ACHN (cell line): ENCODE measurements around the gene OR2AE1.
"Not testable (repeated sequence)": the region's sequence is repeated elsewhere in the genome, so short reads cannot be mapped to it uniquely, and the experiment has no call there.

Source experiments
- DNase-seq: peaks from one replicate; pipeline ENCODE4 v3.0.0-alpha.2; 2015
- in situ Hi-C: cut with HindIII; loops from 2 replicates; pipeline ENCODE4 v1.10.0; 2017; ENCODE audit warnings: low sequenced_read_pairs, low pct_ligation_motif_present, low pct_unique_long_range_greater_than_20kb

Gene OR2AE1

GRCh38 chr7:99876933-99877332 is at the start of gene OR2AE1:
Gene OR2AE1, minus strand, starts transcription at chr7:99877033. Its CDS starts 0 bp downstream, at chr7:99877033.
- no peak for DNase-seq
- in situ Hi-C loops, result no loop called here

GRCh38 chr7:99926321-99926720 is 49.5 kb upstream of the OR2AE1 start:
- no peak for DNase-seq
- in situ Hi-C loops, result loop anchor here (10.0 kb wide), 1 partner anchor 68 kb away; no protein-coding TSS in a partner anchor

GRCh38 chr7:99923200-99923599 is 46.4 kb upstream of the OR2AE1 start:
- in situ Hi-C loops, result loop anchor here (10.0 kb wide), 1 partner anchor 72 kb away; no protein-coding TSS in a partner anchor
- DNase-seq, result no peak

- DNase-seq, result no peak
- in situ Hi-C loops, result loop anchor here (10.0 kb wide), 1 partner anchor 75 kb away; no protein-coding TSS in a partner anchor
Measured at GRCh38 chr7:99920149-99920548, 43.3 kb upstream of the OR2AE1 start.

- in situ Hi-C loops, result loop anchor here (10.0 kb wide), 1 partner anchor 75 kb away; no protein-coding TSS in a partner anchor
- no peak for DNase-seq
Measured at GRCh38 chr7:99919814-99920112, 42.9 kb upstream of the OR2AE1 start.

GRCh38 chr7:99918959-99919813 is 42.4 kb upstream of the OR2AE1 start, which contains the start of gene TRIM4:
Gene TRIM4, minus strand, starts transcription at chr7:99919530. Its CDS starts 129 bp downstream, at chr7:99919401.
- in situ Hi-C loops, result no loop called here
- peak; percentile 95 for DNase-seq

GRCh38 chr7:99910976-99911375 is 34.1 kb upstream of the OR2AE1 start:
- no peak for DNase-seq
- in situ Hi-C loops, result no loop called here

- DNase-seq, result no peak
Measured at GRCh38 chr7:99901581-99901980, 24.7 kb upstream of the OR2AE1 start.

GRCh38 chr7:99899830-99900519 is 23.1 kb upstream of the OR2AE1 start:
- DNase-seq, result no peak
- in situ Hi-C loops, result no loop called here

More at GRCh38 chr7:99901581-99901980, 24.7 kb upstream of the OR2AE1 start:
- in situ Hi-C loops, result no loop called here

- in situ Hi-C loops, result no loop called here
- DNase-seq, result no peak
Measured at GRCh38 chr7:99898836-99899235, 22.0 kb upstream of the OR2AE1 start.

GRCh38 chr7:99898023-99898357 is 21.2 kb upstream of the OR2AE1 start:
- no peak for DNase-seq
- in situ Hi-C loops, result no loop called here

GRCh38 chr7:99897322-99898022 is 20.6 kb upstream of the OR2AE1 start:
- DNase-seq, result no peak
- in situ Hi-C loops, result no loop called here

- no peak for DNase-seq
- in situ Hi-C loops, result no loop called here
Measured at GRCh38 chr7:99894738-99895137, 17.9 kb upstream of the OR2AE1 start.

- in situ Hi-C loops, result no loop called here
- no peak for DNase-seq
Measured at GRCh38 chr7:99893280-99893679, 16.4 kb upstream of the OR2AE1 start.

GRCh38 chr7:99890348-99890747 is 13.5 kb upstream of the OR2AE1 start:
- in situ Hi-C loops, DNase-seq: not testable (repeated sequence)

GRCh38 chr7:99888366-99888765 is 11.5 kb upstream of the OR2AE1 start:
- in situ Hi-C loops, DNase-seq: not testable (repeated sequence)

GRCh38 chr7:99881370-99881769 is 4.5 kb upstream of the OR2AE1 start:
- in situ Hi-C loops, result no loop called here
- no peak for DNase-seq

GRCh38 chr7:99876491-99876890 is 342 bp downstream of the OR2AE1 start:
- DNase-seq, result no peak
- in situ Hi-C loops, result no loop called here

GRCh38 chr7:99868246-99868645 is 8.6 kb downstream of the OR2AE1 start:
- DNase-seq, result no peak
- in situ Hi-C loops, result no loop called here
